AG10803 (cell line): ENCODE measurements around the gene S100A8.

Experiments used
- DNase-seq: peaks from one replicate; pipeline ENCODE4 v3.0.0; 2010; ENCODE audit warnings: low read depth
- H3K4me3 ChIP-seq: 2 replicates; pipeline ENCODE4 v1.5.1; 2011; ENCODE audit warnings: mild to moderate bottlenecking, low read length, control low read depth
- CTCF ChIP-seq: conservative IDR thresholded peaks from 2 replicates; pipeline ENCODE4 v1.5.1; 2011; ENCODE audit warnings: mild to moderate bottlenecking, low read length, control low read depth, inconsistent platforms

S100A8 gene

GRCh38 chr1:153375511-153375910, 15.4 kb downstream of the S100A8 start, which contains the start of gene S100A12:
TSS of gene S100A12 (minus strand) at chr1:153375621. CDS start at chr1:153374592, 1,029 bp downstream.
- TF ChIP-seq CTCF = no peak
- peak; percentile 91 for DNase-seq
- H3K4me3 ChIP-seq = no peak within 1 kb of the TSS

GRCh38 chr1:153374071-153374470, 16.8 kb downstream of the S100A8 start:
- DNase-seq = no peak
- TF ChIP-seq CTCF = no peak

GRCh38 chr1:153372571-153372970, 18.3 kb downstream of the S100A8 start:
- no peak for DNase-seq
- no peak overlapping the region for H3K4me3 ChIP-seq
- no peak for TF ChIP-seq CTCF

More at GRCh38 chr1:153374071-153374470, 16.8 kb downstream of the S100A8 start:
- no peak overlapping the region for H3K4me3 ChIP-seq

GRCh38 chr1:153371231-153371630, 19.6 kb downstream of the S100A8 start:
- DNase-seq = no peak
- no peak overlapping the region for H3K4me3 ChIP-seq
- no peak for TF ChIP-seq CTCF

- no peak for TF ChIP-seq CTCF
- H3K4me3 ChIP-seq = no peak overlapping the region
- DNase-seq = no peak
These were observed 20.7 kb downstream of the S100A8 start for GRCh38 chr1:153370146-153370545.

- H3K4me3 ChIP-seq = no peak overlapping the region
- no peak for DNase-seq
- TF ChIP-seq CTCF = no peak
These were observed 22.4 kb downstream of the S100A8 start for GRCh38 chr1:153368495-153368894.

- TF ChIP-seq CTCF = no peak
- DNase-seq = no peak
- H3K4me3 ChIP-seq = no peak overlapping the region
These were observed 23.8 kb downstream of the S100A8 start for GRCh38 chr1:153367090-153367489.
